Right lung (tissue), 5 donors: Measurements from ENCODE around the gene GLDC. TPM values are rescaled to one million over a fixed set of nuclear protein-coding genes. Genes with fewer than 3 reads are reported as not detected.
"Not testable (repeated sequence)": the region's sequence is repeated elsewhere in the genome, so short reads cannot be mapped to it uniquely, and the experiment has no call there.

Experiments
- DNase-seq, 2 donors: peaks; one replicate each; pipeline ENCODE4 v3.0.0-alpha.2; 2013
- polyA plus RNA-seq, 5 donors: library from polyadenylated mRNA; unstranded; fragments of 120-200 nt; gene quantifications; one replicate each; pipeline versions ENCODE4 v1.2.1 to v1.2.3, GENCODE V29; 2013; ENCODE audit warnings: inconsistent platforms in 1 of 5, low replicate concordance in 1 of 5; ENCODE audit not compliant: insufficient read length in 5 of 5, insufficient read depth in 1 of 5

GLDC gene
- polyA plus RNA-seq, 5 donors = 2.2 to 7.0 (median 3.8) TPM

GRCh38 chr9:6665628-6666027, 20.1 kb upstream of the GLDC start:
- DNase-seq = no peak

GRCh38 chr9:6664204-6664680, 18.7 kb upstream of the GLDC start:
- DNase-seq = no peak

- no peak for DNase-seq
Measured at GRCh38 chr9:6660512-6660911, 15.0 kb upstream of the GLDC start.

GRCh38 chr9:6658628-6659353, 13.3 kb upstream of the GLDC start:
- no peak for DNase-seq

GRCh38 chr9:6656614-6657300, 11.2 kb upstream of the GLDC start:
- no peak for DNase-seq

- no peak for DNase-seq
Measured at GRCh38 chr9:6655036-6655435, 9.5 kb upstream of the GLDC start.

- no peak for DNase-seq
Measured at GRCh38 chr9:6646293-6646636, 736 bp upstream of the GLDC start.

GRCh38 chr9:6645105-6645354, 499 bp downstream of the GLDC start:
- DNase-seq = not testable (repeated sequence)

- DNase-seq = no peak
Measured at GRCh38 chr9:6644346-6645104, 1.0 kb downstream of the GLDC start.

- no peak for DNase-seq
Measured at GRCh38 chr9:6641961-6642360, 3.6 kb downstream of the GLDC start.

- no peak for DNase-seq
Measured at GRCh38 chr9:6641561-6641960, 4.0 kb downstream of the GLDC start.

GRCh38 chr9:6641056-6641455, 4.5 kb downstream of the GLDC start:
- DNase-seq = no peak

- DNase-seq = no peak
Measured at GRCh38 chr9:6640268-6641051, 5.1 kb downstream of the GLDC start.

GRCh38 chr9:6639622-6640021, 5.9 kb downstream of the GLDC start:
- DNase-seq = no peak

GRCh38 chr9:6634444-6634843, 11.1 kb downstream of the GLDC start:
- DNase-seq = no peak

GRCh38 chr9:6633378-6633777, 12.2 kb downstream of the GLDC start:
- DNase-seq = no peak

GRCh38 chr9:6632516-6633183, 12.9 kb downstream of the GLDC start:
- DNase-seq = no peak

- DNase-seq = no peak
Measured at GRCh38 chr9:6631207-6631512, 14.4 kb downstream of the GLDC start.

GRCh38 chr9:6630502-6631206, 14.9 kb downstream of the GLDC start:
- DNase-seq = no peak

- no peak for DNase-seq
Measured at GRCh38 chr9:6628704-6629103, 16.8 kb downstream of the GLDC start.

- no peak for DNase-seq
Measured at GRCh38 chr9:6625363-6625762, 20.2 kb downstream of the GLDC start.
